GM18858 (cell line): ENCODE measurements around the gene RGL4.
"Not testable (repeated sequence)": the region's sequence is repeated elsewhere in the genome, so short reads cannot be mapped to it uniquely, and the experiment has no call there.

ENCODE experiments used
- ATAC-seq: cut with Tn5 transposase; IDR thresholded peaks from one replicate; pipeline ENCODE4 v1.9.1; 2021; ENCODE audit not compliant: unreplicated experiment

Gene RGL4

DNA sequence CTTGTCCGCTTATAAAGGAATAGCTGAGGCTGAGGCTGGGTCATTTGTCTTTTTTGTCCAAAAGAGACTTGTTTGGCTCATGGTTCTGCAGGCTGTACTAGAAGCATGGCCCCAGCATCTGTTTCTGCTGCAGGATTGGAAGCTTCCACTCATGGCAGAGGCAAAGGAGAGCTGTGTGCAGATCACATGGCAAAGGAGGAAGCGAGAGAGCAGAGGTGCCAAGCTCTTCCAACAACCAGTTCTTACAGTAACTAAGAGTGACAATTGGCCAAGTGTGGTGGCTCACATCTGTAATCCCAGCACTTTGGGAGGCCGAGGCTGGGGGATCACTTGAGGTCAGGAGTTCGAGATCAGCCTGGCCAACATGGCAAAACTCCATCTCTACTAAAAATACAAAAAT, 37.3 kb downstream of the RGL4 start:
- ATAC-seq = not testable (repeated sequence)

DNA sequence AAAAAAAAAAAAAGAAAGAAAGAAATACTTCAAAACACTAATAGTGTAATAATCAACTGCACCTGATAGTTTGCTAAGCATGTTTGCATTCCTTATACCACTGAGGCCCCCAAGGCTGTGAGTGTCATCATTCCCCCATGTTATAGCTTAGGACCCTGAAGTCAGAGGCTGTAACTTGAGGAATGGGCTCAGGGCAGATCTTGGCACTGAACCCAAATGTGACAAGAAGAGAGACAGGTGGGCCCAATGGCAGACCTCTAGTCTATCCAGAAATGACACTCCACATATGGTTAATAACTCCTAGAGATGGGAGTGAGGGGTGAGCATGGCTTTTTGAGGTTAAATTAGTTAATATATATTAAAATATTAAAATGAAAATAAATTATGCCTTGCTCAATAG, 46.9 kb downstream of the RGL4 start:
- ATAC-seq = no peak

DNA sequence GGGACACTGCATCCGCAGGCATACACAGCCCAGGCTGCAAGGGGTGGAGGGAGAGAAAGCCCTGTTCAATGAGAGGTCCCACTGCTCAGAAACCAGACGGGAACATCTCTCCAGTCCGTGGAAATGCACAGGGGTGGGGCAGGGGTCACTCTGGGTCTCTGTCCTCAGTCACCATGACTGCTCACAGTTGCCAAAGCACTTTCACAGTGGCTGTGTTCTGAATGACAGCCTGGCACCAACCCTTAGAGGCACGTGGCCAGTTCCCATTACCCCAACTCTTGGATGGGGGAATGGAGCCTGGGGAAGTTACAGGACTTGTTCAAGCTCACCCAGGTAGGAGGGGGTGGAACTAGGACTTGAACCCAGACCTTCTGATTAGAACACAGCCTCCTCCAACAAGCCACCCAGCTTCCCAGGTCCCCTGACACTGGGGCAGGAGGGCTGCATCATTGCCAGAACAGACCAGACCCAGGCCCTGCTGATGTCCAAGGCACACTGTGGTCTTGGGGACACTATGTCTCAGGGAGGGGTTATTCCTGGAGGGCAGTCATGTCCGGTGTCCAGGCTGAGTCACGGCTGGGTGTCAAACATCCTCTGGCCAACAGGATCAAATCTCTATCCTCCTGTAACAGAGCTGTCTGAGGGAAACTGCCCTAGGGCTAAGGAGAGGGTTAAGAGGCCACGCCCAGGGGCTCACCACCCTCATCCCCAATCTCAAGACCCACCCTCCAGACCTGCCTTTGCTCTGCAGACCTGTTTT, 51.9 kb downstream of the RGL4 start:
- ATAC-seq = no peak

DNA sequence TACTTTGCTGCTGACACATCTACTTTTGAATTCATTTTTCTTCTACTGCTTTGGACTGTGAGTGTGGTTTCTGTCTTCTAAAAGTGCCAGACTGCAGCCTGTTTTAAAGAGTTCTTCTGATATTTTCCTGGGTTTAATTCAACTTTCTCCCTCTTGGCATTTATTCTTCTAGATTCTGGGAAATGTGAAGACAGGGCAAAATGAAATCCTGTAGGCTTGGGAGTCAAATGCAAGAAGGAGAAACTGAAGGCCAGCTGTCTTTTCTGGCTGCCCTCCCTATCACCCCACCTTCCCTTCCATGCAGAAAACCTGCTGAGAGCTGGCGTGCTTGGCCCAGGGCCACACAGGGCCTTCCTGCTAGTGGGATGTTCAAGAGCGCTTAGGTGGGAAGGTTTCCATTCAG, 52.5 kb downstream of the RGL4 start:
- ATAC-seq = no peak

DNA sequence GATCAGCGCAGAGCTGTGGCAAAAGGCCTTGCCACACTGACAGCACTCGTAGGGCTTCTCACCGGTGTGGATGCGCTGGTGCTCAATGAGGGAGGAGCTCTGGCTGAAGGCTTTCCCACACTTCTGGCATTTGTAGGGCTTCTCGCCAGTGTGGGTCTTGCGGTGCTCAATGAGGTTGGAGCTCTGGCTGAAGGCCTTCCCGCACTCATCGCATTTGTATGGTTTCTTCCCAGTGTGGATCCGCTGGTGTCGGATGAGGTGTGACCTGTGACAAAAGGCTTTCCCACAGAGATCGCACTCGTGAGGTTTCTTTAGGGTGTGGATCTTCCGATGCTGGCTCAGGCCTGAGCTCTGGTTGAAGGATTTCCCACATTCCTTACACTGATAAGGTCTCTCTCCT, 53.2 kb downstream of the RGL4 start:
- ATAC-seq = no peak

DNA sequence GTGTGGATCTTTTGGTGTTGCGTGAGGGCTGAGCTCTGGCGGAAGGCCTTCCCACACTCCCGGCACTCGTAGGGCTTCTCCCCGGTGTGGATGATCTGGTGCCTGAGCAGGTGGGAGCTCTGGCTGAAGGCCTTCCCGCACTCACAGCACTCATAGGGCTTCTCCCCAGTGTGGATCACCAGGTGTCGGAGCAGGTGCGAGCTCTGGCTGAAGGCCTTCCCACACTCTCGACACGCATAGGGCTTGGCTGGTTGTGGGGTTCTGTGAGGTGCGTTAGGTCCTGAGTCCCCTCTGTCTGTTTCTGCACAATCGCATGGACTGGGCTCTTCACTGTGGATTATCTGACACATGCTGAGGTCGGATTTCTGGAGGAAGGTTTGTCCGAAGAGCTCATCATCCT, 53.7 kb downstream of the RGL4 start:
- ATAC-seq = no peak

DNA sequence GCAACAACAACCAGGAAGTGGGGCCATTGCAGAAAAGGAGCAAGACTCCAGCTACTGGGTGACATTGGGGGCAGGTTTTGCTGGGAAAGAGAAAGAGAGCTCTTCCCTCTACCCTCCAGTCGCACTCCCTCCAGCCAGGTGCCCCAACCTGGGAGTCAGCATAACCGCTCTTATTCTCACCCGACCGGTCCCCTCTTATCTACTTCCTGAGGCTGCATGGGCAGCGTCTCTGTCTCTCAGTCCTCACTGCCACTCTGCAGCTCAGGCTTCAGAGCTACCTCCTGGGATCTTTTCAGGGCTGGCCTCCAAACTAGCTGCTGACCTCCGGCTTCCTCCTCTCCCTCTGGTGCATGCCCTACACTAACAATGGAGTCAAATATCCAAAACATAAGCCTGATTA, 55.0 kb downstream of the RGL4 start:
- ATAC-seq = no peak
